HS-5 (cell line): ENCODE measurements around the gene TRIM4.
A peak's percentile ranks its signal among the peaks of the same experiment; 100 is the strongest.
"Not testable (repeated sequence)": the region's sequence is repeated elsewhere in the genome, so short reads cannot be mapped to it uniquely, and the experiment has no call there.

ENCODE experiments used
- DNase-seq: peaks from one replicate; pipeline ENCODE4 v3.0.0-alpha.2; 2012; ENCODE audit warnings: low read depth

The TRIM4 gene

GRCh38 chr7:99918959-99919813 lies at the start of gene TRIM4:
Gene TRIM4 (minus strand): TSS chr7:99919530. CDS start chr7:99919401, 129 bp downstream.
- peak; percentile 51 for DNase-seq

GRCh38 chr7:99958564-99959227 lies 39.4 kb upstream of the TRIM4 start:
- DNase-seq, result no peak

- no peak for DNase-seq
Measured at GRCh38 chr7:99955247-99955646, 35.9 kb upstream of the TRIM4 start.

- DNase-seq, result not testable (repeated sequence)
Measured at GRCh38 chr7:99954643-99955042, 35.3 kb upstream of the TRIM4 start.

GRCh38 chr7:99953649-99954048 lies 34.3 kb upstream of the TRIM4 start:
- no peak for DNase-seq

GRCh38 chr7:99952649-99953048 lies 33.3 kb upstream of the TRIM4 start:
- DNase-seq, result not testable (repeated sequence)

- DNase-seq, result not testable (repeated sequence)
Measured at GRCh38 chr7:99950819-99951218, 31.5 kb upstream of the TRIM4 start.

DNA sequence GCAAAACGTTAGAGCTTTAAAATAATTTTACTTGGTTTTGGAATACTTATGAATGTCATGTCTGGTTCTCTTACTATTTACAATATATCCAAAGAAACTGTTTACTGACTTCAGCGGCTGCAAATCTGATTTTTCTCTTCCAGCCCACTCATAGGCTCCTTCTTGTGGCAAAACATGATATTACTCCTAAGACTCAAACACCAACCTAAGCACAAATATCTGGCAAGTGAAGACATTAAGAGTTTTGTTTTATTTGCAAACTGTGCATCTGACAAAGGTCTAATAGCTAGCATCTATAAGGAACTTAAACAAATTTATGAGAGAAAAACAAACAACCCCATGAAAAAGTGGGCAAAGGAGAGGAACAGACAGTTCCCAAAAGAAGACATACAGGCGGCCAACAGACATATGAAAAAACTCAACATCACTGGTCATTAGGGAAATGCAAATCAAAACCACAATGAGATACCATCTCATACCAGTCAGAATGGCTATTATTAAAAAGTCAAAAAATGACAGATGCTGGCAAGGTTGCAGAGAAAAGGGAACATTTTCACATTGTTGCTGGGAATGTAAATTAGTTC lies 30.4 kb upstream of the TRIM4 start:
- DNase-seq, result no peak

- no peak for DNase-seq
Measured at GRCh38 chr7:99947608-99948007, 28.3 kb upstream of the TRIM4 start.

DNA sequence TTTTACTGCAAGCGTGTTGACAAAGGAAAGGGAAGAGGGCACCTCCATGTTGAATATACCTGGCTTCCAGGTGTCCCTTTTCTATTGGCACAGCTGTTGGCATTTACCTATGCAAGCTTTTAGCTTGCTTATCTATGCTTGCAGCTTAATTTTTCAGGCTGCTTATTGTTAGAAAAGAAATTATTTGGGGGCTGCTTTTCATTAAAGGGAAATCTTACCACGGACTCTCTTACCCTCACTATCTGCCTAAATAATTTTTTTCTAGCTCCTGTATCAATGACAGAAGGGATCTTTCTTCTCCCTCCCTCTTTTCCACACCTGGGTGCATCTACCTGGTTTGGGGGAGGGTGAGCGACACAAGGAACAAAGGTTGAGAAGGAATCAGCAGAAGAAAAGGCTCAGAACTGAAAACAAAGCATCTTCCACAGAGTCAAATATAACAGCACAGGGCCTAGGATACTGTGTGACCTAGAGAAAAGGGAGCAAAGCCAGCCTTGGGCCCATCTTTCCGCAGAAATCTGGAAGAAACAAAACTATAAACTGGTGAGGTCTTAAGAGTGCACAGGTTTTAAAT lies 25.3 kb upstream of the TRIM4 start:
- DNase-seq, result no peak

GRCh38 chr7:99943641-99944496 lies 24.5 kb upstream of the TRIM4 start:
- DNase-seq, result no peak

GRCh38 chr7:99938296-99938695 lies 19.0 kb upstream of the TRIM4 start:
- no peak for DNase-seq

GRCh38 chr7:99935009-99935408 lies 15.7 kb upstream of the TRIM4 start:
- DNase-seq, result not testable (repeated sequence)

DNA sequence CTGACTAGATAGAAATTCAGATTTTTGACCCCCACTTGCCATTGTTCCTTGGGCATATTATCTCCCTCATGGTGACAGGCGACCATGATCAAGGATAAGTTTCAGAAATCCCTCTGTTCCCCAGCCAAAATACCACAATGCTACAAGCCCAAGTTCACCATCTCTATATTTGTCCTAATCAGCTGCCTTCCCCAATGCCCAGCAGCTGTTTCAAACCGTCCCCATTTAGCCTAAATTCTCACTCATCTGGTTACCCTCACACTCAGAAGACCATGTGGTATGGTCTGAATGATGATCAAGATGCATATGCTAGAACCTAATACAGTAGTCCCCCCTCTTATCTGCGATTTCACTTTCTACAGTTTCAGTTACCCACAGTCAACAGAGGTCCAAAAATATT lies 11.0 kb upstream of the TRIM4 start:
- DNase-seq, result no peak

DNA sequence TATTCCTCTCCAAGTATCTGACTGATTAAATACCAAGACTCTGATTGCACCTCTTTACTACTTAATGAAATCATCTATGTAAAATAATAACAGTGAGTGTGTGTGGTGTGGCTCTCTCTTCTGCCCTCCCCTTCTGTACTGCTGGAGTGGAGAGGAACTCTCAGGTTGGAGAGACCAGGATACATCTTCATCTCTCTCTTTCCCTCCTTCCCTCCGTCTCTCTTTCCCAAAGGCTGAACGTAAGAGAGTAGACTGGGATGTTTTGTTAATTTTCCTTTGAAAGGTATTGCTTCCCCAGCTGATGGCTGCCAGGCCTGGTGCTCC lies 10.4 kb upstream of the TRIM4 start:
- no peak for DNase-seq

DNA sequence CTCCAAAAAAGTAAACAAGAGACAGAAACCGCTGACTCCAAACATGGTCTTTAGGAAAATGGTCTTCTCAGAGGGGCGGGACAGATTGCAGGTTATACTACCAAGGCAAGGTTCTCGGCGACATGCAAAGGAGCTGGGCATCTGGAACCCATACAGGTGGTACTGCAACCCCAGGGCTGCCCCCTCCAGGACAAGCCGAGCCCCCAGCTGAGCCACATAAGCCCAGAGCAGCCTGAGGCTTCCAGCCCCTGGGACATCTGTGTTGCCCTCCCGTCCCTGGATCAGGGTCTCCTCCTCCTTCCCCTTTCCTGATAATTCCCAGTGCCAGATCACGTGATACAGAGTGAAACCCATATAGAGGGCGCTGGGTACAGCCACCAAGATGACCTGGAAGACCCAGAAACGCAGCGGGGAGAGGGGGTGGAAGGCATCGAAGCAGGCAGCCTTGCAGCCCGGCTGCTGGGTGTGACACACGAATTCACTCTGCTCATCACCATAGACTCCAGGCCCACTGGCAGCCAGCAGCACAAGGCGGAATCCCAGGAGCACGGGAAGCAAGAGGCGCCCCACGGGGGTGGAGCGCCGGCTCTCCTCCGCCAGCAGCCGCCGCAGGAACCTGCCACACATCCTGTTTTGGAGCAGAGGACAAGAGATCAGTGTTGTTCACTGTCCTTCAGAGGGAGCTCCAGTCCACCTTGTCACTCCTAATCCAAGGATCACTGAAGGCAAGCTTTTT lies 9.8 kb upstream of the TRIM4 start, which contains the start of gene GJC3:
GJC3 (minus strand) TSS at position 627 of the 736 bp plus-strand sequence; CDS start at position 627, 0 bp downstream.
- no peak for DNase-seq

DNA sequence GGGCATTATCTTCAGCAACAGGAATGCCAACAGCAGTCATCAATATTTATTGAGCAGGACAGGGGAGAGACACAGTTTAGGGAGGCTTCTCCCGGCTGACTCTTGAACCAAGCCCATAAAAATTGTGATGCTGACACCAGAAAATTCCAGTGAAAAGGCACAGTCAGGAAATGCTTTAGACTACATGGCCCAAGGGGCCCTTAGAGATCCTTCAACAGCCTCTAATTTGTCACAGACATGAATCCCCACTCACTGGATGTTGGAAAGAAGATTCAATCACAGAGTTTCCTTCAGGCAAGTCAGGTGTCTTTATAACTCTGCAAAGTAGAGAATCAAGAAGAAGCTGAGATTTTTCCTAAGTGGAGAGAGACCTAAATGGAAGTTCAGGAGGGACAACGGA lies 8.9 kb upstream of the TRIM4 start:
- no peak for DNase-seq

DNA sequence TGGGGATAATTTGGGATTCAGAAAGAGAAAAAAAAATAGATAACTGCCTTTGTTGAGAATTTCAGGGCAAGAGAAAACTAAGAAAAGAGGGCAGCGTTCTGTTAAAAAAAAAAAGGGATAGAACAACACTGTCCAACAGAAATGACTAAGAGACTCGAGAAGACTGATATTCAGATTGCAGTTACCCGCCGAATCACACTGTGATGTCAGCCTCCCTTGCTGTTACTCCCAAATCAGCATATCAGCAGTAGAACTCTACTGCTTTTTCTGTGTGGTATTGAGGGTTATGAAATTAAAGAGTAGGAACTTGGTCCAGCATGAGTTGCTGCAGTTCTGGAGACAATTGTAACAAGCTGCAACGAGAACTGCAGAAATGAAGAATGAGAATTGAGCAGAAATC lies 8.2 kb upstream of the TRIM4 start:
- no peak for DNase-seq

GRCh38 chr7:99926321-99926720 lies 7.0 kb upstream of the TRIM4 start:
- DNase-seq, result no peak

- DNase-seq, result no peak
Measured at GRCh38 chr7:99923200-99923599, 3.9 kb upstream of the TRIM4 start.

GRCh38 chr7:99920149-99920548 lies 819 bp upstream of the TRIM4 start:
- DNase-seq, result no peak
